HuH-7 (cell line): Measurements from ENCODE around the gene PRTN3.
"Not testable (repeated sequence)": the region's sequence is repeated elsewhere in the genome, so short reads cannot be mapped to it uniquely, and the experiment has no call there.

Source experiments
- DNase-seq: peaks from one replicate; pipeline ENCODE4 v3.0.0; 2011; ENCODE audit warnings: low spot score

Gene PRTN3

DNA sequence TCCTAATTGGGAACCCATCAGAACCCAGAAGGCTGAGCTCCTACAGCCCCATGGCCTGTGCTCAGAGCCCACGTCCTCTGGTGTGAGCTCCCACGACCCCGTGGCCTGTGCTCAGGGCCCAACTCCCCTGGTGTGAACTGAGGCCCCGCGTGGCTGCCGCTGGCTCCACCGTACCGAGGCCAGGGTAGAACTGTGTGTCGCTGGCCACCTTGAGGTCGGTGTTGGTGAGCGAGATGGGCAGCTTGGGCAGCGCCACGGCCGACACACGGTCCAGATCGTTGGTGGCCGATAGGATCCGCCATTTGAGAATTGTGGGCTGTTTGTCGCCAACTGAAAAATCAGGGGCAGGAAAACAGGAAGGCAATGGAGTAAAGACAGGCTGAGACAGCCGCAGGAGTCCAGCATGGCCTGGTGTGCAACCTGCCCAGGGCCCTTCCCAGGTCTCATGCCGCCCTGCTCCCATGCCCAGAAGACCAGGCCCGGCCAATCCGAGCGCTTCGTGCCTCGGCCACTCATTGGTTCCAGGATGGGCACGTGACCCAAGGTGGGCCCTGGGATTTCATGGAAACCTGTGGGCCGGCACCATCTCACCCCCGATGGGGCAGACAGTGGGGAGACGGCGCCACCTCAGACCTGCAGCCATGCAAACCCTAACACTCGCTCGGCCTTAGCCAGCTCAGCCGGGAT is 40.7 kb downstream of the PRTN3 start:
- no peak for DNase-seq

DNA sequence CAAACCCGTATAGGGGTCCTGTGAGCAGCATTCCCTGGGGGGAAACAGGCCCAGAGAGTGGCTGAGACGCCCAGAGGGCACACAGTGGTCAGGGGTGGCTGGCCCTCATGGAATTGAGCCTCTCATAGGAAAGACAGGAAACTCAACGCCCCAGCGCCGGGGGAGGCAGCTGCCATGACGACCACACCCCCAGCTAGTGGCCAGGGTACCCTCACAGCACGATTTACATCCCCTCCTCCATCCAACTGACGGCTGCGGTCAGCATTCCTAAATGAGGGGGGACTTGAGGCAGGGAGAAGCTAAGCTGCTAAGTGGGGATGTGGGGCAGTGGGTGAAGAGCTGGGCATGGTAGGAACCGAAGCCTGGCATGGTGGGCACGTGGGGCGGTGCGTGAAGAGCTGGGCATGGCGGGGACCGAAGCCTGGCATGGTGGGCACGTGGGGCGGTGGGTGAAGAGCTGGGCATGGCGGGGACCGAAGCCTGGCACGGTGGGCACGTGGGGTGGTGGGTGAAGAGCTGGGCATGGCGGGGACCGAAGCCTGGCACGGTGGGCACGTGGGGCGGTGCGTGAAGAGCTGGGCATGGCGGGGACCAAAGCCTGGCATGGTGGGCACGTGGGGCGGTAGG is 42.2 kb downstream of the PRTN3 start:
- DNase-seq, result no peak

DNA sequence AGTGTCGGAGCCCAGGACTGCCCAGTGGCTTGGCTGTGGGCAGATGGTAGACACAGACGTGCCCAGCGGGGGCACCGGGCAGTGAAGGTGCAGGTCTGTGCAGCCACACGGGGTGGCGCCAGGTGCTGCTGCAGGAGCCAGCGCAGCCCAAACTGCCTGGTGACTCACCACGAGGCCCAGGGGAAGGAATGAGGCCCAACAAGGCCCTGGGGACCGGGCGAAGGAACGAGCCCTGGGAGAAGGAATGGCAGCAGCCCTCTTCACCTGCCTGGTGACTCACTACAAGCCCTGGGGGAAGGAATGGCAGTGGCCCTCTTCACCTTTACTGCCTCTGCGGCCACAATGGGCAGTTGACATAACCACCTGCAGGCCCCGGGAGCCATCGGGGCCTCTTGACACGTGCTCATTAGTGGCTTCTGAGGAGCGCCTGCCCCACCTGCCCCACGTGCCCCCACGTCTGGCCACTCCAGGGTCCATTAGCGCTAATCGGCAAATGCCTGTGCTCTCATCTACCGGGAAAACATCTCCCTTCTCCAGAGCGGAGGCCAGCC is 42.9 kb downstream of the PRTN3 start:
- no peak for DNase-seq

DNA sequence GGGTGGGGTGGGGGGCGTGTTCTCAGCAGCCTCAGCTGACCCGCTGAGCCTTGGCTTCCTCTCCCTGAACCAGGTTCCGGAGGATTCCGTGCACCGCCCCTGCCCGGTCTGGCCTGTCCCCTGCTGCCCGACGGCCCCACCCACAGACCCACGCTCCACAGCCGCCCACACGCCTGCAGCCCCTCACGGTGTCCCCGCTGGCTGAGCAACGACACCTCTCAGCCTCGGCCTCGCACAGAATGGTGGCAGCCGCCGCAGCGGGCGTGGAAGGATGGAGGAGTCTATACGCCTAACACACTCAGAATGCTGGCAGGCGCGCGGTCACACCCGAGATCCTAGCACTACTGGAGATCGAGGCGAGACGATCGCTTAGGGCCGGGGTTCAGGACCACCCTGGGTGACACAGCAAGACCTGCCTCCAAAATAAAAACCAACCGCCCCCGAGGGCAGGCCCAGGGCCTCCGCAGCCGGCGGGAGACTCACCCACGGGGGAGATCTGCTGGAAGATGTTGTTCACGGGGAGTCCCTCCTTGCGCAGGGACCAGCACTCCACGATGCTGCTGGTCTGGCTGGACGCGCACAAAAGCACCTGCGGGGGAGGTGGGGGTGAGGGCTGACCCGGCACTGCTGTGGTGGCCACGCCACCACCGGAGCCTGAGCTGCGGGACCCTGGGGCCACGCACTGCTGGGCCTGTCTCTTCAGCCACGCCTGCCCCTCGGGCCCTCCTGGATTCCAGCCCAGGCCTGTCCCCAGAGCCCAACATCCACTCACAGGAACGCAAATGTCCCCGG is 43.8 kb downstream of the PRTN3 start:
- DNase-seq, result no peak

DNA sequence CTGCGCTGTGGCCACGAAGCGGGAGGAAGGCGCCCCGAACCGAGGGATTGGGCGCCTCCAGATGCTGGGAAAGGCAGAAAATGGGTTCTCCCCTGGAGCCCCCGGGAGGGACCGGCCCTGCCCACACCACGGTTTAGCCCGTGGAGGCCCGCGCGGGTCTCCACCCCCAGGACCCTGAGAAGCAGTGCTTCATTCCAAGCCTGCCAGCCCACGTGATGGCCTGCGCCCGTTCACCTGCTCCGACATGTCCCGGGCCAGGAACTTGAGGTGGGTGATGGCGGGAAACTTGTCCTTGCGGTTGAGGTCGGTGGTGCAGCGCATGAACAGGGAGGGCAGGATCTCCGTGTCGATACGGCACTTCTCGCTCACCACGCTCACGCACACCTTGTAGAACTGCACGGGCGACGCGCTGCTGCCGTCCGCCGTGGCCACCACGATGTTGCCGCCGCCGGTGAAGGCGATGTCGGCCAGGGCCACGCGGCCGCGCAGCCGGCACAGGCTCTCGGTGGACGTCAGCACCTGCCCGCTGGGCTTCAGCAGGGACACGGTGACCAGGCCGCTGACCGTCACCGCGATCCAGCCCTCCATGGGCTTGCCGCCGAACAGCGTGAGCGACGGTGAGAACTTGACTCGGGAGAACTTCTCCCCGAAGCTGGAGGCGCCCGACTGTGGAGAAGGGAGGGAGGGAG is 44.9 kb downstream of the PRTN3 start:
- DNase-seq, result no peak

DNA sequence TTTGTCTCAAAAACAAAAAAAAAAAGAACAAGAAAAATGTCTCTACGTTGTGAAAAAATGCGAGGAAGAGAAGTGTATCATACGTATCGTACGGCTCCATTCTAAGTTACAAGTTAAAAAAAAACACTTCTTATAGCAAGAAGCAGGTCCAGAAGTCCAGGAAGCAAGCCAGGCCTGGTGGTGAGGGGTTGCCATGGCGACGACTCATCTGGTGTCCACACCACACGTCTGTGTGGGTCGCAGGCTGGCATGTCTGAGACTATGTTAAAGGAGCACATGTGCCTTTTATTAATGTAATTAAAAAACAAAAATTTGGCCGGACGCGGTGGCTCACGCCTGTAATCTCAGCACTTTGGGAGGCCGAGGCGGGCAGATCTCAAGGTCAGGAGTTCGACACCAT is 46.3 kb downstream of the PRTN3 start:
- no peak for DNase-seq

DNA sequence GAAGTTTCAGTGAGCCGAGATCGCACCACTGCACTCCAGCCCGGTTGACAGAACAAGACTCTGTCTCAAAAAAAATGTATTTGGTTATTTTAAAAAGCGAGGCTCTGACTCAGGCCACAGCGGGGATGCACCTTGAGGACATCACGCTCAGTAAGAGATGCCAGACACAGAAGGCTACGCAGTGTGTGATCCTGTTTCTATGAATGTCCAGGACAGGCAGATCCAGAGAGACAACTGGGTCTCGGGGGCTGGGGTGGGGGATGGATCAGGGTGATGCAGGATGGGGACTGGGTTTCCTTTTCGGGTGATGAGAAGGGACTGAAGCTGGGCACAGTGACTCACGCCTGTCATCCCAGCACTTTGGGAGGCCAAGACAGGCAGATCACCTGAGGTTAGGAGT is 46.8 kb downstream of the PRTN3 start:
- no peak for DNase-seq

DNA sequence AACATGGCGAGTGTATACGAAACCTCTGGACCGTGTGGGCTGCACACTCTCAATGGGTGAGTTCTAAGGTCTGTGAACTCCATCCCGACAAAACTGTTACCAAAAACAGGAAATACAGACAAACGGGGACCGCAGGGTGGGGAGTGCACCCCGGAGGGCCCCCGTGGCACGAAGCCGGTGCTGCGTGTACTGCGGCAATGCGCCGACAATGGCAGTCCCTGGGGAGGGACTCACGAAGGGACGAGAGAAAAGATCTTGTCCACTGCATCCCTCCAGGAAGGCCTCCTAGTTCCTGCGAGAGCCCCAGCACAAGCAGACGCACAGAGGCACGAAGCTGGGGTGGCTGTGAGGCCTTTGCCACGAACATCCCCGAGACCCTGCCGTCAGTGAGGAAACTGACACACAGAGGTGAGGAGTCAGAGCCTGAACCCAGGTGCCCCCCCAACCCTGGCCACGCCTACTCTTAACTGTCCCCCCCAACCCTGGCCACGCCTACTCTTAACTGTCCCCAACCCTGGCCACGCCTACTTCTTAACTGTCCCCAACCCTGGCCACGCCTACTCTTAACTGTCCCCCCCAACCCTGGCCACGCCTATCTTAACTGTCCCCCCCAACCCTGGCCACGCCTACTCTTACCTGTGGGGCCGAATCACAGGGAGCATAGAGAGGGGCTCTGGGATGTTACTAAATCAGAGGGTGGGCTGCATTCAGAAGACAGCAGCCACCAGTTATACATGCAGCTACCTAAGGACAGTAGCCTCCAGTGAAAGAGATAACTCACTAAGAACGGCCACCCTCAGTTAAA is 48.0 kb downstream of the PRTN3 start:
- DNase-seq, result no peak

DNA sequence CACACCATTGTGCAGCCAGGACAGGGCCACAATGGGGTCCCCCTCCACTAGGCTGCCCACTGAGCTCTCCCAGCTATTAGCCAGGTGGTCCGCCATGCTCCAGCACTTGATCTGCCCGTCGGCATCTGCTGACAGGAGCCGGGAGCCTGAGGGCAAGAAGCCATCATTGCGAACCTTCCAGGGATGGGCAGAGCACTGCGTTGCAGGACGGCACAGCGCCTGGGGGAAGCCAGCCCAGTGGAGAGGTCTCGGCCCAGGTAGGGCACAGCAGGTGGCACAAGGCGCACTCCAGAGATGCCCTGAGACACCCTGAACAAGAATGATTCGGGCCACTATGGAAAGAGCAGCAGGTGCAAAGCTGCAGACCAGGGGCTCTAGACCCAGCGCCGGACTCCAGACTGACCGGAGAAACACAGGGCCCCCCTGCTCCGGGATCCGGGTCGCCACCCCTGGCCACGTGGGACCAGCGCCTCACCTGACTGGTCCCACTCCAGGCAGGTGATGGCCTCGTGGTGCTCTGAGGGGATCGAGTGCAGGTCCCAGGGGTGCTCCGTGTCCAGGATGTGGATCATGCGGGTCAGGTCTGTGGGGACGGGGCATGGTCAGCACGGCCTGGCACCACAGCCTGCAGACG is 49.0 kb downstream of the PRTN3 start:
- no peak for DNase-seq

DNA sequence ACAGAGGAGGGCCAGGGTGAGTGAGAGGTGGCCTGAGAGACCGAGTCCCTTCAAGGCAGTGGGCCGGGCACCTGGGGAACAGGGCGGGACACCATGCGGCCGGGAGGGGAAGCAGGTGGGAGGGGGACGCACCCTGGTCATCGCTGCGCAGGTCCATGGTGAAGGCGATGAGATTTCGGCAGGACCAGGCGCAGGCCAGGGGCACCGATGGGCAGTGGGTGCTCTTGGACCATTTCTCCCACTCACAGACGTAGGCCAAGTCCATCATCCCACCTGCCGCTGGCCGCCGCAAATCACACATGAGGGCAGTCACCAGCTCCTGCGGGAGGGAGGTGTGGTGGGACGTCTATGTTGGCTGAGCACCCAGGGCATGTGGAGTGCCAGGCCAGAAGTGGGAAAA is 50.0 kb downstream of the PRTN3 start:
- DNase-seq, result no peak

DNA sequence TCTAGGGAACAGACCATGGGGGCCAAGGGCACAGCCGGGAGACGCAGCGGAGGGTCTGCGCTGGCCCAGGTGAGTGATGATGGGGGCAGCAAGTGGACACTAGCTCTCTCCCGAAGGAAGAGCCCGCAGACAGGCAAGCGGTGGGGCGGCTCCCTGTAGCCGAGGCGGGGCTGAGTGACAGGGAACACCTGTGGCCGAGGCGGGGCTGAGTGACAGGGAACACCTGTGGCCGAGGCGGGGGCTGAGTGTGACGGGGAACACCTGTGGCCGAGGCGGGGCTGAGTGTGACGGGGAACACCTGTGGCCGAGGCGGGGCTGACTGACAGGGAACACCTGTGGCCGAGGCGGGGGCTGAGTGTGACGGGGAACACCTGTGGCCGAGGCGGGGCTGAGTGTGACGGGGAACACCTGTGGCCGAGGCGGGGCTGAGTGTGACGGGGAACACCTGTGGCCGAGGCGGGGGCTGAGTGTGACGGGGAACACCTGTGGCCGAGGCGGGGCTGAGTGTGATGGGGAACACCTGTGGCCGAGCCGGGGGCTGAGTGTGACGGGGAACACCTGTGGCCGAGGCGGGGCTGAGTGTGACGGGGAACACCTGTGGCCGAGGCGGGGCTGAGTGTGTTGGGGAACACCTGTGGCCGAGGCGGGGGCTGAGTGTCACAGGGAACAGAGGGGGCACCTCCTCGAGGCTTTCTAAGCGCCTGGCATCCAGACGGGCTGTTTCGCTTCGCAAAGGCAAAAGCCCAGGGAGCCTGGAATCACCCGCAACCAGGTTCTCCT is 50.8 kb downstream of the PRTN3 start:
- not testable (repeated sequence) for DNase-seq

DNA sequence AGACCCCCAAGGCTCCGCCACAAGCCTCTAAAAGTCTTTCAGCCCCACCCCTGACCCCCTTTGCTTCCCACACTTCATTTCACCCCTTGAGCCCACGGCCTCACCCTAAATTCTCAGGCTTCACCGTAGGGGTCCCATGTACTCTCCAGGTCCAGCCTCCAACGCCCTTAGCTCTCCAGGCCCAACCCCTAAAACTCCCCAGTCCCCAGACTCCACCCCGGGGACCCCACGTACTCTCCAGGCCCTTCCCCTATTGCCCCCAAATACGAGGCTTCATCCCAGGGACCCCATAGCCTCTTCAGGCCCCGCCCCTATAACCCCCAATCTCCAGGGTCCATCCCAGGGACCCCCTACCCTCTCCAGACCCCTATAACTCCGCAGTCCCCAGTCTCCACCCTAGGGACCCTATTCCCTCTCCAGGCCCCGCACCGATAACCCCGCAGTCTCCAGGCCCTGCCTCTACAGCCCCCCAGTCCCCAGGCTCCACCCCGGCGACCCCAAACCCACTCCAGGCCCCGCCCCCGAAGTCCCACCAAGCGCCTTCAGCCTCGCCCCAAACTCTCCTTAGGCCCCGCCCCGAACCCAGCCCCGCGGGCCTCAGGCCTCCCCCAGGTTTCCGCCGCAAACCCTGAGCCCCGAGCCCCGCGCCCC is 51.6 kb downstream of the PRTN3 start:
- peak; percentile 45 for DNase-seq

DNA sequence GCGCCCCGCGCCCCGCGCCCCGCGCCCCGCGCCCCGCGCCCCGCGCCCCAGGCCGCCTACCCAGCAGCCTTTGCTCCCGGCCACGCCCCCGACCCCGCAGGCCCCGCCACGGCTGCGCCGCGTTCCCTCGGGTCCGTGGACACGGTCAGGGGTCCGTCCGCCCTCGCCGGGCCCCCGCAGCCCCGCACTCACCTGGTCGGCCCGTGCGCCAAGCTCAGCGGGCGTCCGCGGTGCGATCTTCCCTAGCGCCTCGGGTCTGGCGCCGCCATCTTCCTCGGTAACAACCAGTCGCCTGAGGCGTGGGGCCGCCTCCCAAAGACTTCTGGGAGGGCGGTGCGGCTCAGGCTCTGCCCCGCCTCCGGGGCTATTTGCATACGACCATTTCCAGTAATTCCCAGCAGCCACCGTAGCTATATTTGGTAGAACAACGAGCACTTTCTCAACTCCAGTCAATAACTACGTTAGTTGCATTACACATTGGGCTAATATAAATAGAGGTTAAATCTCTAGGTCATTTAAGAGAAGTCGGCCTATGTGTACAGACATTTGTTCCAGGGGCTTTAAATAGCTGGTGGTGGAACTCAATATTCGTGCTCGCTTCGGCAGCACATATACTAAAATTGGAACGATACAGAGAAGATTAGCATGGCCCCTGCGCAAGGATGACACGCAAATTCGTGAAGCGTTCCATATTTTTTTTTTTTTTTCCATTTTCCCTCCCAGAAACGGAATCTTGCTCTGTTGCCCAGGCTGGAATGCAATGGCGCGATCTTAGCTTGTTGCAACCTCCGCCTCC is 52.3 kb downstream of the PRTN3 start, which contains the start of the genes MED16 and RNU6-9:
Gene MED16, minus strand, starts transcription at position 294 of the 796 bp plus-strand sequence. CDS start 2,056 bp downstream, outside the sequence.
Gene RNU6-9, plus strand, starts transcription at position 591 of the 796 bp plus-strand sequence.
- DNase-seq, result peak; percentile 93

DNA sequence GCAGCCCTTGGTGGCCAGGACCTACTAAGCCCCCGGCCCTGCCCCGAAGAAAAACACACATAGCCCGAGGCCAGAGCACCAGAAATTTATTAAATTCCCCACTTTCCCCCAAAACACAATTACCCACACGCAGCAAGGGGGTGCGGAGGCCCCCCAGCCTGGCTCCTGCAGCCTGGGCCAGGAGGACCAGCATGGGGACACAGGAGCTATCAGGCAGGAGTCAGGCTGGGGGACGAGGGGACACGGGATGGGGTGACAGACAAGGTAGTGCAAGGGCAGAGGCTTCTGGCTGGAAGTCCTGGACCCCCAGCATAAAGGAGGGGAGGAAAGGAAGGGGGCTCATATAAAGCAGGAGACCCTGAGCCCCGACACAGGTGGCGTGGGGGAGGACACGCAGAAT is 55.6 kb downstream of the PRTN3 start:
- DNase-seq, result no peak

DNA sequence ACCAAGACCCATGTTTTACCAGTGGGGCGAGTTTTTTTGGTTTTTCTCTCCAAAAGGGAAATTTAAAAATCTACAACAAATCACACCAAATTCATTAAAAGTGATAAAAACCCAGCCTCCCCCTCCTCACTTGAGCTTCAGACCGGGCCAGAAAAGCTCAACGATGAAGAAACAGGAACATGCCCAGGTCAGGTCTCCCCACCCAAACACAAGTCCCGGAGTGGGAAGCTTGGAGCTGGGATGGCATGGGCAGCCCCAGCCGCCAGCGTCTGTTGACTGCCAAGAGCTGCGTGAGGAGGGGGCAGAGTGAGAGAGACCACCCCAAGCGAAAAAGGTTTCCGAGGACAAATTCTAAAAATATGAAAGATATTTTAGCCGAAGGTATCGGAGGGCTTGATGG is 56.2 kb downstream of the PRTN3 start:
- no peak for DNase-seq

DNA sequence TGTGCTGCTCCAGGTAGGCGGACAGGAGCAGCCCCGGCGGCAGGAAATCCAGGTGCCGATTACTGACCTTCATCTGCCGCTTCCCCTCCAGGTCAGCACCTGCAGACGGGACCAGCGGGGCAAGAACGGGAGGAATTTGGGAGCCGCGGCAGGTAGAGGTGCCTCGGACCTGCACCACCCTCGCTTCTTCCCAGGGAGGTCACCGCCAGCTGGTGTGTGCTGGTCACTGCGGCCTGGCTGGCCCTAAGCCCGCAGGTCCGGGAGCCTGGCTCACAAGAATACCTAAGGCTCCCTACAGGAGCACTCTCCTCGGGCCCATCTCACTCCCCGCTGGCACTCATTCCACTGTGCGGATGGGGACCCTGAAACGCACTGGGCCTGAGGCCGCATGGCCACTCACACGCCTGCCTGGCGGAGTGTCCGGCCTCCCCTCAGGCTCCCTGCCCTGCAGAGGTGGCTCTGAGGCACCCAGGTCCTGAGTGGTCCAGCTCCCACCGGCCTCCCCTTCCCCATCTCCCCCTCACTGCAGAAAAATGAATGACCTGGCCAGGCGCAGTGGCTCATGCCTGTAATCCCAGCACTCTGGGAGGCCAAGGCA is 56.7 kb downstream of the PRTN3 start:
- DNase-seq, result peak; percentile 66
